ENCODE measurements around the gene FLOT2. TPM values are rescaled to one million over a fixed set of nuclear protein-coding genes. Genes with fewer than 3 reads are reported as not detected.
"Not testable (repeated sequence)": the region's sequence is repeated elsewhere in the genome, so short reads cannot be mapped to it uniquely, and the experiment has no call there.

Gene FLOT2
- total RNA-seq, 1 donor from 2014 or later = 84.0 TPM

DNA sequence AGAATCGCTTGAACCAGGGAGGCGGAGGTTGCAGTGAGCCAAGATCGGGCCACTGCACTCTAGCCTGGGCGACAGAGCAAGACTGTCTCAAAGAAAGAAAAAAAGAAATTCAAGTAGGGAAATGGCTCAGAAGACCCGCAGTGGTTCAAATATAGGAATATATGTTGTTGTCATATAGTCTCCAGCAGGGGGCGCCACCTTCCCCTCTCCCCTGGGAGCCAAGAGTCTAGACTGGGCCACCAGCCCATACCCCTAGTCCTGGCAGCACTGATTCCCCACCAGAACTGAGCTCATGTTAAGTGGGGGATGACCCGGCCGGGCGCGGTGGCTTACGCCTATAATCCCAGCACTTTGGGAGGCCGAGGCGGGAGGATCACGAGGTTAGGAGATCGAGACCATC, 48.9 kb downstream of the FLOT2 start:
- not testable (repeated sequence) for H3K27ac Mint-ChIP-seq

DNA sequence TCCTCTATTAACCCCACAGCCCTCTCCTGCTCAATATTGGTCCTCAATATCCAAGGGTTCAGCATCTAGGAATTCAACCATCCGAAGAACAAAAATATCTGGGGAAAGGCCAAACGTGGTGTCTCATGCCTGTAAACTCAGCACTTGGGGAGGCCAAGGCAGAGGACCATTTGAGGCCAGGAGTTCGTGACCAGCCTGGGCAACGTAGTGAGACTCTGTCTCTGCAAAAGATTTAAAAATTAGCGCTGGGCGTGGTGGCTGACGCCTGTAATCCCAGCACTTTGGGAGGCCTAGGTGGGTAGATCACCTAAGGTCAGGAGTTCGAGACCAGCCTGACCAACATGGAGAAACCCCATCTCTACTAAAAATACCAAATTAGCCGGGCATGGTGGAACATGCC, 50.8 kb downstream of the FLOT2 start:
- H3K27ac Mint-ChIP-seq; H3K79me2 ChIP-seq (ENCODE audit: low read depth); H3K4me1 ChIP-seq; H3K4me3 ChIP-seq; H3K27me3 Mint-ChIP-seq (ENCODE audit: insufficient read depth, low read depth); H3K9me3 ChIP-seq (ENCODE audit: low read depth); H3K4me1 Mint-ChIP-seq; DNase-seq (ENCODE audit: low spot score); H3K9ac ChIP-seq; H2AFZ ChIP-seq (replicated peaks); H3K36me3 ChIP-seq; H4K20me1 ChIP-seq (ENCODE audit: low read depth); H3K36me3 Mint-ChIP-seq; H3K27me3 ChIP-seq; H3K9me3 Mint-ChIP-seq; H3K4me2 ChIP-seq; H3K4me3 Mint-ChIP-seq; H3K27ac ChIP-seq: not testable (repeated sequence)
- H3F3A ChIP-seq (ENCODE audit: low read depth) = peaks cover 16% of the 10 kb centered on the region

More for the DNA sequence above, 48.9 kb downstream of the FLOT2 start:
- H3K27me3 Mint-ChIP-seq (ENCODE audit: insufficient read depth, low read depth); H3K9me3 Mint-ChIP-seq; H2AFZ ChIP-seq (replicated peaks); H3K4me1 Mint-ChIP-seq; H3K9ac ChIP-seq; H3K36me3 ChIP-seq; H3K4me2 ChIP-seq; H3F3A ChIP-seq (ENCODE audit: low read depth); H3K9me3 ChIP-seq (ENCODE audit: low read depth); H3K4me3 Mint-ChIP-seq; H3K27me3 ChIP-seq; H3K4me1 ChIP-seq; H3K4me3 ChIP-seq; H3K36me3 Mint-ChIP-seq; H3K27ac ChIP-seq; H4K20me1 ChIP-seq (ENCODE audit: low read depth); H3K79me2 ChIP-seq (ENCODE audit: low read depth): not testable (repeated sequence)
- DNase-seq (ENCODE audit: low spot score) = peak; percentile 31
- TF ChIP-seq, protein P1, sequence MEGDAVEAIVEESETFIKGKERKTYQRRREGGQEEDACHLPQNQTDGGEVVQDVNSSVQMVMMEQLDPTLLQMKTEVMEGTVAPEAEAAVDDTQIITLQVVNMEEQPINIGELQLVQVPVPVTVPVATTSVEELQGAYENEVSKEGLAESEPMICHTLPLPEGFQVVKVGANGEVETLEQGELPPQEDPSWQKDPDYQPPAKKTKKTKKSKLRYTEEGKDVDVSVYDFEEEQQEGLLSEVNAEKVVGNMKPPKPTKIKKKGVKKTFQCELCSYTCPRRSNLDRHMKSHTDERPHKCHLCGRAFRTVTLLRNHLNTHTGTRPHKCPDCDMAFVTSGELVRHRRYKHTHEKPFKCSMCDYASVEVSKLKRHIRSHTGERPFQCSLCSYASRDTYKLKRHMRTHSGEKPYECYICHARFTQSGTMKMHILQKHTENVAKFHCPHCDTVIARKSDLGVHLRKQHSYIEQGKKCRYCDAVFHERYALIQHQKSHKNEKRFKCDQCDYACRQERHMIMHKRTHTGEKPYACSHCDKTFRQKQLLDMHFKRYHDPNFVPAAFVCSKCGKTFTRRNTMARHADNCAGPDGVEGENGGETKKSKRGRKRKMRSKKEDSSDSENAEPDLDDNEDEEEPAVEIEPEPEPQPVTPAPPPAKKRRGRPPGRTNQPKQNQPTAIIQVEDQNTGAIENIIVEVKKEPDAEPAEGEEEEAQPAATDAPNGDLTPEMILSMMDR (IDR thresholded peaks at IDR 0.05) = peak; percentile 56

- TF ChIP-seq, protein P1 (IDR thresholded peaks at IDR 0.05) = no peak
- TF ChIP-seq EZH2 (IDR thresholded peaks at IDR 0.05) (no peak), EZH2phosphoT487 (IDR thresholded peaks at IDR 0.05) (no peak)
- H3K27me3 ChIP-seq = no peaks in the 10 kb centered on the region
- Mint-ChIP-seq H3K4me3 (no peak overlapping the region), H3K4me1 (peaks cover 9% of the 10 kb centered on the region), H3K27me3 (ENCODE audit: insufficient read depth, low read depth) (peaks cover 9% of the 10 kb centered on the region), H3K9me3 (no peaks in the 10 kb centered on the region), H3K27ac (no peak overlapping the region), H3K36me3 (no peaks in the 10 kb centered on the region)
- H3K4me1 ChIP-seq = peaks cover 6% of the 10 kb centered on the region
- H3K36me3 ChIP-seq = no peaks in the 10 kb centered on the region
- H4K20me1 ChIP-seq (ENCODE audit: low read depth) = no peaks in the 10 kb centered on the region
- no peak overlapping the region for H3K4me2 ChIP-seq
- H3K79me2 ChIP-seq (ENCODE audit: low read depth) = peaks cover 13% of the 10 kb centered on the region
- no peak overlapping the region for H3K4me3 ChIP-seq
- H3K27ac ChIP-seq = no peak overlapping the region
- H3F3A ChIP-seq (ENCODE audit: low read depth) = peaks cover 17% of the 10 kb centered on the region
- DNase-seq (ENCODE audit: low spot score) = no peak
- H3K9ac ChIP-seq = no peak overlapping the region
- no peak overlapping the region for H2AFZ ChIP-seq (replicated peaks)
- no peaks in the 10 kb centered on the region for H3K9me3 ChIP-seq (ENCODE audit: low read depth)
Observed at GRCh38 chr17:28846231-28846630, 51.3 kb downstream of the FLOT2 start.

- TF ChIP-seq EZH2 (IDR thresholded peaks at IDR 0.05) = no peak
- no peak for TF ChIP-seq EZH2phosphoT487 (IDR thresholded peaks at IDR 0.05)
- TF ChIP-seq, protein P1 (IDR thresholded peaks at IDR 0.05) = no peak
- no peak overlapping the region for H3K9ac ChIP-seq
- no peaks in the 10 kb centered on the region for H3K9me3 Mint-ChIP-seq
- no peak overlapping the region for H3K27ac Mint-ChIP-seq
- H3K4me1 ChIP-seq = peaks cover 6% of the 10 kb centered on the region
- no peaks in the 10 kb centered on the region for H4K20me1 ChIP-seq (ENCODE audit: low read depth)
- no peak for DNase-seq (ENCODE audit: low spot score)
- H3K4me1 Mint-ChIP-seq = peaks cover 9% of the 10 kb centered on the region
- no peak overlapping the region for H3K4me2 ChIP-seq
- no peak overlapping the region for H3K4me3 ChIP-seq
- no peaks in the 10 kb centered on the region for H3K36me3 ChIP-seq
- H3K4me3 Mint-ChIP-seq = peak overlapping the region; percentile 76
- H3K27me3 Mint-ChIP-seq (ENCODE audit: insufficient read depth, low read depth) = peaks cover 7% of the 10 kb centered on the region
- H3K79me2 ChIP-seq (ENCODE audit: low read depth) = peaks cover 38% of the 10 kb centered on the region
- no peak overlapping the region for H3K27ac ChIP-seq
- peaks cover 2% of the 10 kb centered on the region for H3K36me3 Mint-ChIP-seq
- no peak overlapping the region for H2AFZ ChIP-seq (replicated peaks)
- no peaks in the 10 kb centered on the region for H3K9me3 ChIP-seq (ENCODE audit: low read depth)
- H3K27me3 ChIP-seq = no peaks in the 10 kb centered on the region
- peaks cover 19% of the 10 kb centered on the region for H3F3A ChIP-seq (ENCODE audit: low read depth)
Observed at GRCh38 chr17:28843816-28844148, 53.8 kb downstream of the FLOT2 start.

Data from neural progenitor cell (in vitro differentiated cells).